ENCODE data around the gene MCRIP2. TPM values are rescaled to one million over a fixed set of nuclear protein-coding genes. Genes with fewer than 3 reads are reported as not detected.

Gene MCRIP2
- polyA plus RNA-seq, 2 of the 4 experiments (the other 2 are of a cell fraction) = 10.7 to 21.3 TPM

- TF ChIP-seq GATA3 (IDR thresholded peaks at IDR 0.05; ENCODE audit: borderline replicate concordance) (no peak), ZC3H11A (IDR thresholded peaks at IDR 0.05) (no peak)
These were observed 35.3 kb downstream of the MCRIP2 start (continued) for GRCh38 chr16:676913-677312.

GRCh38 chr16:677316-678190 is 35.9 kb downstream of the MCRIP2 start:
- peaks cover 40% of the 10 kb centered on the region for H3K4me1 ChIP-seq

GRCh38 chr16:678209-678857 is 36.7 kb downstream of the MCRIP2 start:
- Histone ChIP-seq H3K4me3 (no peak overlapping the region), H3K27ac (peak overlapping the region in 1 of 2 experiments; percentile 97; a peak in 2 of 6 replicates), H3K4me1 (peaks cover 48% of the 10 kb centered on the region), H3K9me3 (no peaks in the 10 kb centered on the region), H3K4me2 (no peak overlapping the region)
- DNase-seq (ENCODE audit: low read depth in 1 of 2, low spot score in 1 of 2) (no peak), ATAC-seq (no peak), FAIRE-seq (no peak)
- ChIA-PET CTCF (interaction anchor here (0.7 to 2.3 kb wide), 6 partner anchors 8 to 47 kb away, joined by 3 to 17 read pairs (median 3); partner anchors contain the start of gene RHOT2), POLR2A (no interaction called here)
- TF ChIP-seq HOXA7 (CRISPR knock-in tag; IDR thresholded peaks at IDR 0.05) (no peak), HOXB13 (CRISPR knock-in tag; IDR thresholded peaks at IDR 0.05; ENCODE audit: low read depth) (no peak), CHD2 (IDR thresholded peaks at IDR 0.05; ENCODE audit: low read length, partially characterized antibody) (no peak)
- WGBS (ENCODE audit: missing lambda C conversion rate) = 83% methylated on average over 13 of the region's 21 CpGs

More at GRCh38 chr16:677316-678190, 35.9 kb downstream of the MCRIP2 start:
- ChIA-PET CTCF (interaction anchor here (1.1 to 2.6 kb wide), 5 partner anchors 9 to 35 kb away, joined by 3 to 21 read pairs (median 14); partner anchors contain the start of gene RHOT2), POLR2A (no interaction called here)
- no peak for DNase-seq (ENCODE audit: low read depth in 1 of 2, low spot score in 1 of 2)
- Histone ChIP-seq H3K4me3 (no peak overlapping the region), H3K4me2 (no peak overlapping the region), H3K9me3 (no peaks in the 10 kb centered on the region), H3K27ac (no peak overlapping the region)
- no peak for FAIRE-seq
- no peak for TF ChIP-seq CBX8 (IDR thresholded peaks at IDR 0.05)
- no peak for TF ChIP-seq RCOR1 (IDR thresholded peaks at IDR 0.05; ENCODE audit: low read depth, low read length)
- TF ChIP-seq ELK1 (IDR thresholded peaks at IDR 0.05; ENCODE audit: low read depth, low read length) = no peak
- WGBS (ENCODE audit: missing lambda C conversion rate) = 90% methylated on average over 25 of the region's 57 CpGs
- no peak for ATAC-seq

GRCh38 chr16:678858-679813 is 37.5 kb downstream of the MCRIP2 start:
- Histone ChIP-seq H3K4me3 (peak overlapping the region; percentile 54), H3K27ac (peak overlapping the region; percentile 67 to 97), H3K4me1 (peaks cover 49% of the 10 kb centered on the region), H3K4me2 (peak overlapping the region; percentile 93), H3K9me3 (no peaks in the 10 kb centered on the region)
- FAIRE-seq = no peak
- peak; percentile 1 to 19; a peak in 4 of 6 replicates for ATAC-seq
- ChIA-PET POLR2A (interaction anchor here (1.2 kb wide), 1 partner anchor 11 kb away, joined by 5 read pairs; the partner anchor contains the start of gene WDR24), CTCF (interaction anchor here (0.6 to 2.3 kb wide), 6 partner anchors 9 to 54 kb away, joined by 3 to 17 read pairs (median 3); partner anchors contain the start of gene RHOT2)
- 25% methylated on average over 25 of the region's 52 CpGs for WGBS (ENCODE audit: missing lambda C conversion rate)
- DNase-seq (ENCODE audit: low read depth in 1 of 2, low spot score in 1 of 2) = peak in 1 of 2 experiments; percentile 67
- TF ChIP-seq E2F6 (IDR thresholded peaks at IDR 0.05; ENCODE audit: borderline replicate concordance, low read depth) = peak; percentile 11; the same call in 1 of the 2 replicates
- TF ChIP-seq RAD21 (conservative IDR thresholded peaks at IDR 0.05 in 1 of 2, IDR thresholded peaks at IDR 0.05 in 1 of 2) = no peak
- TF ChIP-seq PBX3 (IDR thresholded peaks at IDR 0.05) = peak; percentile 20; the same call in 1 of the 2 replicates
